AG04450 (cell line): Measurements from ENCODE around the gene RPP40. TPM values are rescaled to one million over a fixed set of nuclear protein-coding genes. Genes with fewer than 3 reads are reported as not detected.
"Not testable (repeated sequence)": the region's sequence is repeated elsewhere in the genome, so short reads cannot be mapped to it uniquely, and the experiment has no call there.

Source experiments
- CTCF ChIA-PET: fragments of 300-600, 350-600 bp; formaldehyde crosslinking; extraction: SDS; loops from one replicate; lab custom pipeline; 2022; ENCODE audit warnings: antibody characterized with exemption, inconsistent platforms; lab: Charles Lee
- POLR2A ChIA-PET: fragments of 350-600 bp; formaldehyde crosslinking; extraction: SDS; loops from one replicate; lab custom pipeline; 2021; ENCODE audit warnings: antibody characterized with exemption, inconsistent platforms; lab: Yijun Ruan, JAX
- DNase-seq: peaks from one replicate; pipeline ENCODE4 v3.0.0-alpha.2; 2011; ENCODE audit warnings: low read depth, low spot score
- H3K27ac ChIP-seq: one replicate; pipeline ENCODE4 v1.5.1; 2012; ENCODE audit warnings: low read depth, low read length, control low read depth
- H3K27me3 ChIP-seq: one replicate; pipeline ENCODE4 v1.6.0; 2012; ENCODE audit warnings: low read length; ENCODE audit not compliant: control insufficient read depth, insufficient read depth
- H3K4me3 ChIP-seq: 2 replicates; pipeline ENCODE4 v1.5.1; 2011; ENCODE audit warnings: mild to moderate bottlenecking, low read depth, low read length, control low read depth
- H3K9me3 ChIP-seq: 2 replicates; pipeline ENCODE4 v1.5.1; 2012; ENCODE audit warnings: low read length; ENCODE audit not compliant: control insufficient read depth, insufficient read depth
- polyA plus RNA-seq: library from polyadenylated mRNA; depleted of rRNA; stranded (reverse); fragments of >200 nt; gene quantifications from 2 replicates; pipeline ENCODE4 v1.2.3, GENCODE V29; 2011
- TF ChIP-seq, protein P1 (sequence below): IDR thresholded peaks from 2 replicates; pipeline ENCODE4 v1.5.1; 2011; ENCODE audit warnings: low read depth, low read length, control low read depth, inconsistent platforms

RPP40 gene
- polyA plus RNA-seq, 1 experiment = 8.2 TPM

DNA sequence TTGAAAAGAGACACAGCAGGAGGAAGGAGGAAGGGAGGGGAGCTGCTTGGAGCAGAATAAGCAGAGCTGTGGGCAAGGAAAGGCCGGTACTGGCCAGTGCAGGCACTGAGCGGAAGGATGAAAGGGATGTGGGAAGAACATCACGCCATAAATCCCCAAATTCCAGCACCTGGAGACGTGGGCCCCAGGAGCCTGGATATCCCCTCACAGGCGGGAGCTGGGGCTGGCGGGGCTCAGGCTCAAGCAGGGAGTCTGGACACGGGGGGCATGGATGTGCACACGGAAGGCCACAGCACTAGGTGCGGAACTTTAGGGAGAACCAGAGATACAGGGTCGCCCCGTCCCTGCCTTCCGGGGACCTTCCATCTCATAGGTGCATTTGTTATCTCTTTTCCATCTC lies 7.5 kb upstream of the RPP40 start:
- TF ChIP-seq, protein P1, sequence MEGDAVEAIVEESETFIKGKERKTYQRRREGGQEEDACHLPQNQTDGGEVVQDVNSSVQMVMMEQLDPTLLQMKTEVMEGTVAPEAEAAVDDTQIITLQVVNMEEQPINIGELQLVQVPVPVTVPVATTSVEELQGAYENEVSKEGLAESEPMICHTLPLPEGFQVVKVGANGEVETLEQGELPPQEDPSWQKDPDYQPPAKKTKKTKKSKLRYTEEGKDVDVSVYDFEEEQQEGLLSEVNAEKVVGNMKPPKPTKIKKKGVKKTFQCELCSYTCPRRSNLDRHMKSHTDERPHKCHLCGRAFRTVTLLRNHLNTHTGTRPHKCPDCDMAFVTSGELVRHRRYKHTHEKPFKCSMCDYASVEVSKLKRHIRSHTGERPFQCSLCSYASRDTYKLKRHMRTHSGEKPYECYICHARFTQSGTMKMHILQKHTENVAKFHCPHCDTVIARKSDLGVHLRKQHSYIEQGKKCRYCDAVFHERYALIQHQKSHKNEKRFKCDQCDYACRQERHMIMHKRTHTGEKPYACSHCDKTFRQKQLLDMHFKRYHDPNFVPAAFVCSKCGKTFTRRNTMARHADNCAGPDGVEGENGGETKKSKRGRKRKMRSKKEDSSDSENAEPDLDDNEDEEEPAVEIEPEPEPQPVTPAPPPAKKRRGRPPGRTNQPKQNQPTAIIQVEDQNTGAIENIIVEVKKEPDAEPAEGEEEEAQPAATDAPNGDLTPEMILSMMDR = no peak
- ChIA-PET CTCF (interaction anchor here (1.7 kb wide), 1 partner anchor 8 kb away, joined by 12 read pairs; the partner anchor contains the start of gene RPP40), POLR2A (no interaction called here)
- no peak for DNase-seq
- Histone ChIP-seq H3K27ac (no peak overlapping the region), H3K4me3 (no peak overlapping the region), H3K9me3 (peaks cover 5% of the 10 kb centered on the region), H3K27me3 (no peaks in the 10 kb centered on the region)

DNA sequence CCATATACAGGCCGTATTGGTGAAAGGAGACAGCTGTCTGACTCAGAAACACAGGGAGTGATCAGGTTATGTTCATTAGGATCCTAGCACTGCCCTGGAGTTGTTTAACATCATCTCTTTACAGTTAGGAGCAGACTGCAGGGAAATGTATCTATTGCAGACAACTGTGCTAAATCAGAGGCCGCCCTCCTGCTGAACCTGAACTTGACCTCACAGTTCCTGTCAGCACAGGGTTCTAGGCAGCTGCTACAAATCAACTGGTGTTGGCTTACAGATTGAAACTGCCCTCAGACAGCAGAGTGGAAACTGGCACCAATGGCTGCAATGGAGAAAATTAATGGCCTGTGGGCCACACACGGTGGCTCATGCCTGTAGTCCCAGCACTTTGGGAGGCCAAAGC lies 3.7 kb upstream of the RPP40 start:
- Histone ChIP-seq H3K9me3 (peaks cover 3% of the 10 kb centered on the region), H3K27me3 (no peaks in the 10 kb centered on the region), H3K4me3 (no peak overlapping the region), H3K27ac (no peak overlapping the region)
- CTCF ChIA-PET = interaction anchor here (1.1 kb wide), 1 partner anchor 9 kb away, joined by 3 read pairs; no protein-coding TSS in a partner anchor
- TF ChIP-seq, protein P1 = no peak
- POLR2A ChIA-PET = no interaction called here
- DNase-seq = no peak

DNA sequence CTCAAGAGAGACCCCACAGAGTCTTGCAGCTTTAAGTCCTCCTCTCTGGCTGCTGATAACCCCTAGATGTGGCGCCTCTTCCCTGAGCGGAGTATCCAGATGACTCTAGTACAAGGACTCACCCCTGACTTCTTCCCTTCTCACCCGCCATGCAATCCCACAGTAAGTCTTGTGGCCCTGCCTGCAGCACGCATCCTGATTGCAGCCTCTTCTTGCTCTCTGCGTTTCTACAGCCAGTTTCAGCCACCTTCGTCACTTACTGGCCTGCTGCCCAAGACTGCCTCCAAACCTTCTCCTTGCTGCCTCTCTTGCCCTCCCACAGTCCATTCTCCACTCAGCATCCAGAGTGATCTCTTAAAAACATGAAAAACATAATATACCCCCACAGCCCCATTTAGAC lies 2.4 kb upstream of the RPP40 start:
- no peaks in the 10 kb centered on the region for H3K27me3 ChIP-seq
- no peak for DNase-seq
- TF ChIP-seq, protein P1 = no peak
- ChIA-PET CTCF (no interaction called here), POLR2A (no interaction called here)
- H3K4me3 ChIP-seq = no peak overlapping the region
- no peak overlapping the region for H3K27ac ChIP-seq
- H3K9me3 ChIP-seq = no peaks in the 10 kb centered on the region; the same call in 1 of the 2 replicates

DNA sequence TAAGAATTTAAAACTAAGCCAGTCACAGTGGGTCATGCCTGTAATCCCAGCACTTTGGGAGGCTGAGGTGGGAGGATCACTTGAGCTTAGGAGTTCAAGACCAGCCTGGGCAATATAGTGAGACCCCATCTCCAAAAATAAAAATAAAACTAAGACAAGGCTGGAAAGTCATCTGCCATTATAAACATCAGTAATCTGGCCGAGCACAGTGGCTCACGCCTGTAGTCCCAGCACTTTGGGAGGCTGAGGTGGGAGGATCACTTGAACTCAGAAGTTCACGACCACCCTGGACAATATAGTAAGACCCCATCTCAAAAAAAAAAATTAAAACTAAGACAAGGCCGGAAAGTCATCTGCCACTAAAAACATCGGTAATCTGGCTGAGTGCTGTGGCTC lies 1.2 kb upstream of the RPP40 start:
- H3K27me3 ChIP-seq, H3K9me3 ChIP-seq, H3K27ac ChIP-seq, DNase-seq, POLR2A ChIA-PET, H3K4me3 ChIP-seq: not testable (repeated sequence)
- CTCF ChIA-PET = interaction anchor here (1.2 kb wide), 1 partner anchor 21 kb away, joined by 4 read pairs; no protein-coding TSS in a partner anchor

DNA sequence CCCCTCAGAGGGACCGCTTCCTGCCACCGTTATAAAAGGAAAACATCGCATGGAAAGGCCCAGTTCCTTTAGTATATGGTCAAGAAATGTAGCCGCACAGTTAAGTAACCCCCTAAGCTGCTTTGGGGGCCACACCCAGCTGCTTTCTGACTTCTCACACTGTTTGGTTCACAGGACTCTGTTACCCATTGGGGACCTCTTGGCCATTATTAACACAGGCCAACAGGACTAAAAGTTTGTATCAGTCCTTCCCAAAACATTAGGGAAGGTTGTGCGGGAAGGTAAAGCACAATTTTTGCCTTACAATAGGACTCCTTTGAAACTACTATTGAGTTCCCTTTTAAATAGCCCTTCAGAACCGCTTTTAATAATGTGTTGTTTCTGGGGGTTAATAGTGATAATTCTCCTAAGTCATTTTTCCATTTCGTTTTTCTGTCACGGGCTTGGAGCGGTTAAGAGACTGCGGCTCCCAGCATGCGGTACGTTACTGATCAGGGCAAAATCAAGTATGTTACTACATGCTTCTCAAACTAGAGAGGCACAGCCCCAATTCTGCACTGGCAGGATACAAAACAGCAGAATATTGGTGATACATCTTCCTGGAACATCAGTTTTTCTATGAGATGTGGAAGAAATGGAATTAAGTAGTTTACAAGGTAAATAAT lies 668 bp upstream of the RPP40 start:
- CTCF ChIA-PET = interaction anchor here (0.5 to 2.2 kb wide), 18 partner anchors 8 to 846 kb away, joined by 3 to 15 read pairs (median 4); no protein-coding TSS in a partner anchor
- H3K4me3 ChIP-seq = peak overlapping the region; percentile 89
- H3K27ac ChIP-seq = peak overlapping the region; percentile 80
- no peak for DNase-seq
- TF ChIP-seq, protein P1 = no peak
- H3K27me3 ChIP-seq = no peaks in the 10 kb centered on the region
- POLR2A ChIA-PET = interaction anchor here (0.7 to 1.6 kb wide), 2 partner anchors 62 to 72 kb away, joined by 3 to 6 read pairs; no protein-coding TSS in a partner anchor
- H3K9me3 ChIP-seq = no peaks in the 10 kb centered on the region; the same call in 1 of the 2 replicates
